SKM-1 treated with dmso at 0.1 percent for 144 hours (cell line): ENCODE results near the gene RBMS1.
"Not testable (repeated sequence)": the region's sequence is repeated elsewhere in the genome, so short reads cannot be mapped to it uniquely, and the experiment has no call there.

Source experiments
- DNase-seq: peaks from one replicate; lab custom pipeline; 2025; ENCODE audit not compliant: unreplicated experiment; lab: John Stamatoyannopoulos, UW

RBMS1 gene

DNA sequence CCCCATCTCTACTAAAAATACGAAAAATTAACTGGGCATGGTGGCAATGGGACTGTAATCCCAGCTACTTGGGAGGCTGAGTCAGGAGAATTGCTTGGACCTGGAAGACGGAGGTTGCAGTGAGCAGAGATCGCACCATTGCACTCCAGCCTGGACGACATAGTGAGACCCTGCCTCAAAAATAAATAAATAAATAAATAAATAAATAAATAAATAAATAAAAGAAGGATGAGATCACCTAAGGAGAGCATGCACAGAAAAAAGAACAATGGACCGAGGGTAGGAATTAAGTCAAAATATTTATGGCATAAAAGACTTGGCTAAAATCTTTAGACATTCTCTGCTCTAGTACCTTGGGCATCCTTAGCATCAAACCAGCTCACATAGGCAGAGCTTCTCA is 8.9 kb upstream of the RBMS1 start:
- no peak for DNase-seq

DNA sequence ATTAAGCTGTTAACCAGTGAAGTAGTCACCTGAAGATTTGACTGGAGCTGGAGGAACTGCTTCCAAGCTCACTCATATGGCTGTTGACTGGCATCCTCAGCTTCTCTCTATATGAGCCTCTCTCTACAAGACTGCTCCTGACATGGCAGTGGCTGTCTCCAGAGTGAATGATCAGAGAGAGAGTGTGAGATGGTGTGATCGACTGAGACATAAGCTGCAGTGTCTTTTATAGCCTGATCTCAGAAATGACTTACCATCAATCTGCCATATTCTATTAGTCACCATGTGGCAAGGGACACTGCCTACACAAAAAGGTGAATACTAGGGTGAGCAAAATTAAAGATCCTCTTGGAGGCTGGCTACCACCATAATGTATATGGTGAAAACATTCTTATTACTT is 7.8 kb upstream of the RBMS1 start:
- DNase-seq = no peak

GRCh38 chr2:160499865-160500264 is 6.3 kb upstream of the RBMS1 start:
- no peak for DNase-seq

- no peak for DNase-seq
These were observed 4.5 kb upstream of the RBMS1 start for GRCh38 chr2:160498137-160498536.

DNA sequence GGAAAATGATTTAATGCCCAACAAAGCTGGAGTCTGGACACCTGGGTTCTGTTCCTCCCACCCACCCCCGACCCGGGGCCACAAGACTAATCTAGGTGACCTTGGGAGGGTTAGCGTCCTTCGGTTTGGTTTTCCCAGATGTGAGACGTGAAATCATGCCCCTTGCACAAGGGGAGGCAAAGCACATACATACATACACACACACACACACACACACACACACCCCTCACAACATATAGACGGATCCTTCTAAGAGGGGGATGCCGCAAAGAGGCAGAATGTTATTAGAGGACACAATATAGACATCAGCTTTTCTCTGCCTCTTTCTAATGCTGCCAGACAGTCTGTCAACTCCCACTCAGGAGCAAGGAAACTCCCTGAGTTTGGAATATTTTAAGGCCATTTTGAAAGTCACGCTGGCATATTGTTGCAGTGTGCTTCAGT is 616 bp upstream of the RBMS1 start:
- no peak for DNase-seq

DNA sequence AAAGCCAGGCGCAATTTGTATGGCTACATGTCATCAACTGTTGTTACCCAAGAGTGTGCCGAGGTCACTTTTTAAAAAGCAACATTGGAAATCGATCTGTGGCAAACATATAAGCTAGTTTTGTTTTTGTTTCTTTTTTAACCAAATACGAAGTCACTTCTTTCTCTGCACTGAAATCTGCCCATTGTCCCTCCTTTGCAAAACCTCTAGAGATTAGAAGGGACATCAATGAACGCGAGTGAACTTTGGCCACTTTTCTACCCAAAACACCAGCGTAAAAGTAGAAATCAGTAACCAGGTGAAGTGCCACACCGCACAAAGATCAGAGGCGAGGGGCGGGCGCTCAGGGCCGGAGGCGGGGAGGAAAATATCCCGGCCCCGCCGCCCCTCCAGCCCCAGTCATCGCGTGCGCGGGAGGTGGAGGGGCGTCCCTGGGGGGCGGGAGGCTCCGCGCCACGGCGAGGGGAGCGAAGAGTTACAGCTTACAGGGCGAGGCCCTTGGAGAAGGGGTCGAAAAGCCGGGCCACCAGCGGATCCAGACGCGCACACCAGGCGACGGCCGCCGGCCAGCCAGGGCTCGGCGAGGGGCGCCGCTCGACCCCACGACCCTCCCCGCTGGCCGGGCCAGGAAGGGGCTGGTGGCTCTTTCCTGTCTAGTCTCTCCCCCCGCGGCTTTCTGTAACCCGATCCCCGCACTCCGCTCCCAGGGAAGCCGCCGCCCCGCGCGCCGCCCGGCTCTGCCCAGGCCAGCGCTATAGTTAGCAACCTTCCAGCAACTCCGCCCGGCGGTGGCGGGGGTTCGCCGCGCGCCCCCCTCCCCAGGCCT is 993 bp downstream of the RBMS1 start:
- no peak for DNase-seq

GRCh38 chr2:160491911-160492371 is 1.7 kb downstream of the RBMS1 start:
- no peak for DNase-seq

DNA sequence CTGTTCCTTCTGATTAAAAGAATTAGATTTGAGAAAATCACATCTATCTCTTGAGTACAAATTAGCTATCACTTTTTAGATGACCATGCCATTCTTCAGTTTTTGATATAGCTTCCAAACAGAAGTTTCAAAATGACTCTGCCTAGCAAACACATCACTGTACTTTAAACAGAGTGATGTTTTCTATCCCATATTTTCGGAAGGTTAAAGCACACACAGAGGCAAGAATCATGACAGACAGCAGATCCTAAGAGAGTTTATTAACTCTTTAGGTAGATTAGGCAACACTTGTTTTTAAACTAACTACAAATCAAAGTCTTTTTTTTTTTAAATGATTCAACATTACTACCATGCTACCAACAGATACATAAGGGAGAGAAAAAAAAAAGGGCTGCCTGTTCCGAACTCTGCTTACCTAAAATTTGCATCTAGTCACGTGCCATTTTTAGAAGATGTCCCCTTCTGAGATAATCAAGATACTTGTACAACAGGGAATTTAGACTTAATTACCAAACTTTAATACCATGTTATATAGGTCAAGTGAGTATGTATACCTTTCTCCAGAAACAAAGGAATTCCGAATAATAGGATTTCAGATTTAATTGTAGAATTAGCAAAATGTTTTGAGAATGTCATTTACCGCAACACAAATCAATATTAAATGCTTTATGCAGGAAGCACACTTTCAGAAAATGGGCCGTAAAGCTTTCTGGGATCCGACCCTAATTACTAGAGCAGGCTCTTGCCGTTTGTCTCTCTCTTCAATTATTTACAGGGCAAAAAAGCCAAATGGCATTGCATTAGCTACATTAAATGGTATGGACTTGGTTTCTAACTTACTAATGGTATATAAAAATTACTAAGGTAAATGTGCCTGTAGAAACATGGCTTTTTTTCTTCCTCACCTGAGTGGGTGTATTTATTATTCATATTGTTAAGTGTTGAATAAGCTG is 2.6 kb downstream of the RBMS1 start:
- no peak for DNase-seq

DNA sequence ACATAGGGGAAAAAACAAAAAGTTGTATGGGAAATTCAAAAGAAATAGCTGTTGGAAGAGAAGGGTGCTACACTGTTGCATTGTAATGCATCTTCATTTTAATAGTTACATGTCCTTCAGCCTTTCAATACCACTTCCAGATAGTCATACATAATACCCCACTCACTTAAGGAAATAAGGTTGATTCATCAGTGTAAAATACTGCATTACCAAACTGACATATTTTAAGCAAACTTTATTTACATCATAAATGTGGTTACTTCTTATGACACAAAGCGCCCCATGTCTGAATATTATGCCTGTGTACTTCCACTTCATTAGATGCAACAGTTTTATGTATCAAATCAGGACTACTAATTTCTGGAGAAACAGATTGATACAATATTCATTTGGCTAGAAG is 4.5 kb downstream of the RBMS1 start:
- no peak for DNase-seq

DNA sequence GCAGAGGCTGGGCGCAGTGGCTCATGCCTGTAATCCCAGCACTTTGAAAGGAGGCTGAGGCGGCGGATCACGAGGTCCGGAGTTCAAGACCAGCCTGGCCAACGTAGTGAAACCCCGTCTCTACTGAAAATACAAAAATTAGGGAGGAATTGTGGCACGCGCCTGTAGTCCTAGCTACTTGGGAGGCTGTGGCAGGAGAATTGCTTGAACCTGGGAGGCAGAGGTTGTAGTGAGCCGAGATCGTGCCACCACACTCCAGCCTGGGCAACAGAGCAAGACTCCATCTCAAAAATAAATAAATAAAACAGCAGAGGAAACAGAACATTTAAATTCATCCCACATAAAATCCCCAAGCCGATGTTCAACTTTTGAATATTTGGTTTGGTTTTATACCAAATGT is 5.3 kb downstream of the RBMS1 start:
- DNase-seq = not testable (repeated sequence)

DNA sequence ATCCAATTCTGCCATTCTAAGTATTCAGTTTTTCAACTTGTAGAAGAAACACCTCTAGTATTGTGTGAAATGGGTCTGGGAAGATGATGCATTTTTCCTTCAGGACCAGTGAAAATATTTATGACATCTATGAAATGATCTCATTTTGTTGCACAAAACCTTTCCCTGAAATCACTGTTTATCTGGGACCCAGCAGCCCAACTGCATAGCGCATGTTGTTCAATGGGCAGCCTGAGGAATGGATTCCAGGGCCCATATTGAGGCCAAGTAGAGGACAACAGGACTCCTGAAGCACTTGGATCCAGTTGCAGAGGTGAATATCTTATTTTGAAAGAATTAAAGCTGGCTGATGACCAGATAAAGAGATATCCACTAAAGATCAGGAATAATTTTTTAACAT is 7.3 kb downstream of the RBMS1 start:
- no peak for DNase-seq

GRCh38 chr2:160484859-160485520 is 8.6 kb downstream of the RBMS1 start:
- DNase-seq = no peak

DNA sequence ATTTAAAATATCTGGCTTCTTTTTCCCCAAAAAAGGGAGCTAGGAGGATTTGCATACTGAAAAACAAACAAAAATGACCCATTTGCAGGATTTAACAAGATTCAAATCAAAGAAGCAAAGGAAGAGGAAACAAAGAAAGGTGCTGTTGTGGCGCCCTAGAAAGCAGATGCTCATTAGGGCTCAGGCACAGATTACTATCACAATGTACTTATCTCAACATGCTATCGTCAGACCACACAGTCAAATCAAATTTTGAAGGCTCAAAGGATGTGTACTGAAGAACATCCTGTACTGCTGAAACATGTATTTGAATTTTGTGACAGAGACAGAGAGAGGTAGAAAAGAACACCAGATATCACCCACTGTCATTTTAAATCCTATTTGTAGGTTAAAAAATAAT is 10.9 kb downstream of the RBMS1 start:
- no peak for DNase-seq

DNA sequence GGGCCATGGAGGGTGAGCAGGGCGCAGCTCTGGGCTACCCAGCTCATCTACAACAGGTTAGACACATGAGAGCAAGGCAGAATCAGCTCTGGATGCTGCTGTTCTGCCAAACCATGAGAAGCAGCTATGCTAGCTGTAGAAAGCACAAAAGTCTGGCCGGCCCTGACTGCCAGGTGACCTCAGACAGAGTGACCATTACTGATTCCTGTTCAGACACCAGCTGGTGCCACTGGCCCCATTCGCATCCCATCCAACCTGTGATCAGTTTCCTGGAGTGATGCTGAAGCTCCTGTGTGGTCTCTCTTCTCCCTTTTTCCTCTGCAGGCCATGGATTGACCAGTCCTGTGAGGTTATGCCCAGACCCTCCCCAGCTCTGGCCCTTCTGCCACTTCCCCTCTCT is 14.3 kb downstream of the RBMS1 start:
- DNase-seq = no peak

GRCh38 chr2:160478660-160479059 is 14.9 kb downstream of the RBMS1 start:
- DNase-seq = no peak

GRCh38 chr2:160477032-160477431 is 16.6 kb downstream of the RBMS1 start:
- DNase-seq = no peak

GRCh38 chr2:160474891-160475787 is 18.5 kb downstream of the RBMS1 start:
- DNase-seq = no peak

DNA sequence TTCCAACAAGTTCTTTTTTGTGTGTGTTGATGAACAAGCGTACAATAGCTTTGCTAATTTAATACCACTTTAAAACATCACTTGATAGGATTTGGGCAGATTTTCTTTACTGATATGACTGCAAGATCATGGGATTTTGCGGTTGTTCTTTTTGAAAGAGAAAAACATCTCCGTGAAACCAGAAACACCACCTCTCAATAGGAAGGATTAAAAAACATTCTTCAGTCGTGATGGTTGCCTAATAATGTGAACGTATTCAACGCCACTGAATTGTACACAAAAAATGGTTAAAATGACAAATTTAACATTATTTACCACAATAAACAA is 19.3 kb downstream of the RBMS1 start:
- no peak for DNase-seq

DNA sequence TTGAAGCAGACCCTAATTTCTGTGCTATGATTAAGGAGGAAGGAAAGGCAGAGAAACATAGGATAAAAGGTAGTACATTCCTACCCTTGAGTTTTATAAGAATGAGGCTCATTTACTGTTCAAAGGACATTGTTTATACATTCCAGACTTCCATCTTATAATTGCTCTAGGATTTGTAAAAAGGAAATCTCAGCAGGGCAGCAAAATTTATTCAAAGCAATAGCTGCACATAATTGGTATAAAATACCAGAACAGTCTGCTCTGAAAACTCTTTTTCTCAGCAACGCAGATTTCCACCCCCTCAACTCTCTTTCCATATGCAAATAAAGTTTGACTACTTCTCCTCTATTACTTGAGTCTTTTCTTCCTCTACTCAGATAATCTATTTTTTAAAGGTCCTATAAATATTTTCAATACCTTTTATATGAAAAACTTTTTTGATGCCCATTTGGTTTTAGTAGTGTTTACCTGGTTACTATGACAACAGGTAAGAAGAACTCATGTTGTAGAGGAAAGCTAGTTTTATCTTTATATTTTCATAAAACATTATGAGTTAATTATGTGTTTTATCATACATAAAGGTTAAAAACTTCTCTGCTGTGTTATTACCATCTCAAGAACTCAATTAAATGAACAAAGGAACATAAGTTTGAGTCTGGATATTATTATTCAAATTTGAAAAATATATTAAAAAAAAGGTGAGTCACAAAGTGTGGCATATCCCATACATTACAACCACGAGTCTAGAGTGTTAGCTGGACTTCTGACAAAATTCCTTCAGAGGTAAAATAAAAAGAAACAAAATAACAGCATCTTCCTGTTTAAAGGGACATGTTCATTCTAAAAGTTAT is 19.9 kb downstream of the RBMS1 start:
- DNase-seq = no peak

DNA sequence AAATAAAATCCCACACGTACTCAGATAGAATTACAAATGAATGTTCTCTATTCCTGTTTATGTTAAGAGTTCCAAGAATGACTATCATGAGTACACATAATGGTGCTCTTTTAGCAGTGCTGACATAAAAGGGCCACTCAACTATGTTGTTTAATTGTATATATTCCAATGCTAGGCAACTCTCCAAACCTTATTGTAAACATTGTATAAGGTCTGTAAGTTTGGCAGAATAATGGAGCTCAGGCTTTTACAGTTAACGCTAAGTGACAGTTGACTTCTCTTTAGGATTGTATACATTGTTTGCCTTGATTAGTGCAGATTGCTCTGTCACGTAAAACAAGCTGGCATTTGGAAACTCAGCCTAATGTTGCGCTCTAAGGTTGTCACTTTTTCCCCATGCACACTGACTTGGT is 20.8 kb downstream of the RBMS1 start:
- no peak for DNase-seq
